Activated naive CD4-positive, alpha-beta T cell treated with anti-CD3 and anti-CD28 coated beads, Interleukin-2, amount 50 U/mL, for 72 hours (primary cell): Measurements from ENCODE around the gene CDK9. TPM values are rescaled to one million over a fixed set of nuclear protein-coding genes. Genes with fewer than 3 reads are reported as not detected.
A peak's percentile ranks its signal among the peaks of the same experiment; 100 is the strongest.

Experiments used
- ATAC-seq, 2 donors: fragments of 150-1000 bp; cut with Tn5 transposase; 2 replicates each; pipeline ENCODE4 v1.10.0; 2021; ENCODE audit warnings: mild to moderate bottlenecking in 2 of 2, moderate library complexity in 2 of 2
- DNase-seq, 2 donors: peaks; one replicate each; pipeline ENCODE4 v3.0.0; 2021 to 2022; ENCODE audit warnings: low spot score in 2 of 2
- H3K27ac Mint-ChIP-seq, 2 donors: one replicate each; pipeline ENCODE4 v1.8.0; 2022; ENCODE audit warnings: mild to moderate bottlenecking in 2 of 2, mixed read lengths in 2 of 2
- H3K36me3 Mint-ChIP-seq, 2 donors: one replicate each; pipeline ENCODE4 v1.8.0; 2022; ENCODE audit warnings: mixed read lengths in 2 of 2
- H3K9me3 Mint-ChIP-seq, 2 donors: one replicate each; pipeline ENCODE4 v1.8.0; 2022; ENCODE audit warnings: mixed read lengths in 2 of 2
- total RNA-seq, 2 donors: library from RNA; stranded (reverse); gene quantifications; one replicate each; pipeline ENCODE4 v1.2.3, GENCODE V29; 2022

Gene CDK9
- total RNA-seq: 10 to 100 TPM; 74.8 to 89.3 TPM

GRCh38 chr9:127785933-127786772, at the start of gene CDK9:
Gene CDK9 (plus strand): TSS chr9:127786034. CDS start chr9:127786149, 115 bp downstream.
- no peaks in the 10 kb centered on the region for H3K9me3 Mint-ChIP-seq
- ATAC-seq: peak; percentile 73 to 80
- DNase-seq: peak; percentile 95 to 97
- H3K27ac Mint-ChIP-seq: peak within 1 kb of the TSS; percentile 82 to 97
- H3K36me3 Mint-ChIP-seq: peaks cover 31 to 34% of the 10 kb centered on the region in 2 donors

GRCh38 chr9:127738666-127739065, 47.2 kb upstream of the CDK9 start:
- H3K36me3 Mint-ChIP-seq: peaks cover 0 to 5% of the 10 kb centered on the region in 2 donors
- H3K27ac Mint-ChIP-seq: peak overlapping the region in 1 of 2 donors; percentile 22
- H3K9me3 Mint-ChIP-seq: no peaks in the 10 kb centered on the region

GRCh38 chr9:127739614-127740330, 46.1 kb upstream of the CDK9 start:
- H3K36me3 Mint-ChIP-seq: peaks cover 0 to 5% of the 10 kb centered on the region in 2 donors
- ATAC-seq (no peak), DNase-seq (no peak)
- H3K9me3 Mint-ChIP-seq: no peaks in the 10 kb centered on the region
- H3K27ac Mint-ChIP-seq: peak overlapping the region in 1 of 2 donors; percentile 81

More at GRCh38 chr9:127738666-127739065, 47.2 kb upstream of the CDK9 start:
- ATAC-seq (no peak), DNase-seq (no peak)

- Mint-ChIP-seq H3K9me3 (no peaks in the 10 kb centered on the region), H3K27ac (no peak overlapping the region), H3K36me3 (peaks cover 2 to 5% of the 10 kb centered on the region in 2 donors)
- ATAC-seq: peak in 1 of 2 donors; percentile 15
- no peak for DNase-seq
Measured at GRCh38 chr9:127741831-127742434, 43.9 kb upstream of the CDK9 start.

GRCh38 chr9:127742435-127743088, 43.3 kb upstream of the CDK9 start:
- ATAC-seq (no peak), DNase-seq (no peak)
- Mint-ChIP-seq H3K36me3 (peaks cover 4 to 5% of the 10 kb centered on the region in 2 donors), H3K9me3 (no peaks in the 10 kb centered on the region), H3K27ac (no peak overlapping the region)

GRCh38 chr9:127744398-127745110, 41.3 kb upstream of the CDK9 start:
- Mint-ChIP-seq H3K36me3 (peaks cover 4 to 5% of the 10 kb centered on the region in 2 donors), H3K27ac (peak overlapping the region in 1 of 2 donors; percentile 56), H3K9me3 (no peaks in the 10 kb centered on the region)
- DNase-seq (no peak), ATAC-seq (no peak)

GRCh38 chr9:127746959-127747569, 38.8 kb upstream of the CDK9 start:
- ATAC-seq (peak; percentile 25 to 47), DNase-seq (no peak)
- no peaks in the 10 kb centered on the region for H3K9me3 Mint-ChIP-seq
- peak overlapping the region; percentile 31 to 80 for H3K27ac Mint-ChIP-seq
- peaks cover 5 to 10% of the 10 kb centered on the region in 2 donors for H3K36me3 Mint-ChIP-seq

GRCh38 chr9:127749090-127749787, 36.6 kb upstream of the CDK9 start:
- no peak for DNase-seq
- ATAC-seq: no peak
- H3K36me3 Mint-ChIP-seq: peaks cover 0 to 10% of the 10 kb centered on the region in 2 donors
- no peaks in the 10 kb centered on the region for H3K9me3 Mint-ChIP-seq
- no peak overlapping the region for H3K27ac Mint-ChIP-seq

GRCh38 chr9:127751269-127752054, 34.4 kb upstream of the CDK9 start:
- H3K27ac Mint-ChIP-seq: no peak overlapping the region
- ATAC-seq (no peak), DNase-seq (no peak)
- H3K9me3 Mint-ChIP-seq: no peaks in the 10 kb centered on the region
- peaks cover 0 to 10% of the 10 kb centered on the region in 2 donors for H3K36me3 Mint-ChIP-seq

- no peak overlapping the region for H3K27ac Mint-ChIP-seq
- ATAC-seq: peak in 1 of 2 donors; percentile 25
- no peaks in the 10 kb centered on the region for H3K9me3 Mint-ChIP-seq
Measured at GRCh38 chr9:127753148-127753547, 32.7 kb upstream of the CDK9 start.

GRCh38 chr9:127753622-127754021, 32.2 kb upstream of the CDK9 start:
- H3K27ac Mint-ChIP-seq: no peak overlapping the region
- peaks cover 0 to 6% of the 10 kb centered on the region in 2 donors for H3K36me3 Mint-ChIP-seq
- no peak for DNase-seq

More at GRCh38 chr9:127753148-127753547, 32.7 kb upstream of the CDK9 start:
- DNase-seq: no peak
- peaks cover 0 to 6% of the 10 kb centered on the region in 2 donors for H3K36me3 Mint-ChIP-seq

GRCh38 chr9:127754099-127755060, 31.5 kb upstream of the CDK9 start:
- DNase-seq (no peak), ATAC-seq (no peak)
- Mint-ChIP-seq H3K27ac (no peak overlapping the region), H3K9me3 (no peaks in the 10 kb centered on the region), H3K36me3 (peaks cover 0 to 6% of the 10 kb centered on the region in 2 donors)

More at GRCh38 chr9:127753622-127754021, 32.2 kb upstream of the CDK9 start:
- no peaks in the 10 kb centered on the region for H3K9me3 Mint-ChIP-seq
- no peak for ATAC-seq
